RWPE1 (cell line): ENCODE measurements around the gene WDR1.
A peak's percentile ranks its signal among the peaks of the same experiment; 100 is the strongest.

Experiments used
- CTCF ChIA-PET: fragments of 350-600 bp; sonication (Branson Sonifier 250); formaldehyde crosslinking; extraction: SDS; loops from one replicate; lab custom pipeline; 2021; lab: Yijun Ruan, JAX
- POLR2A ChIA-PET: fragments of 400-600 bp; formaldehyde crosslinking; extraction: SDS; loops from one replicate; lab custom pipeline; 2020; ENCODE audit warnings: antibody characterized with exemption; ENCODE audit not compliant: low non-redundant PET; lab: Yijun Ruan, JAX
- DNase-seq: peaks from one replicate; pipeline ENCODE4 v3.0.0; 2012; ENCODE audit warnings: low spot score
- H3K27ac ChIP-seq: fragments of 450-650 bp; 2 replicates; pipeline ENCODE4 v1.5.1; 2017
- CTCF ChIP-seq: fragments of 450-650 bp; conservative IDR thresholded peaks from 2 replicates; pipeline ENCODE4 v1.5.1; 2017; ENCODE audit warnings: low read depth, mild to moderate bottlenecking

WDR1 gene

DNA sequence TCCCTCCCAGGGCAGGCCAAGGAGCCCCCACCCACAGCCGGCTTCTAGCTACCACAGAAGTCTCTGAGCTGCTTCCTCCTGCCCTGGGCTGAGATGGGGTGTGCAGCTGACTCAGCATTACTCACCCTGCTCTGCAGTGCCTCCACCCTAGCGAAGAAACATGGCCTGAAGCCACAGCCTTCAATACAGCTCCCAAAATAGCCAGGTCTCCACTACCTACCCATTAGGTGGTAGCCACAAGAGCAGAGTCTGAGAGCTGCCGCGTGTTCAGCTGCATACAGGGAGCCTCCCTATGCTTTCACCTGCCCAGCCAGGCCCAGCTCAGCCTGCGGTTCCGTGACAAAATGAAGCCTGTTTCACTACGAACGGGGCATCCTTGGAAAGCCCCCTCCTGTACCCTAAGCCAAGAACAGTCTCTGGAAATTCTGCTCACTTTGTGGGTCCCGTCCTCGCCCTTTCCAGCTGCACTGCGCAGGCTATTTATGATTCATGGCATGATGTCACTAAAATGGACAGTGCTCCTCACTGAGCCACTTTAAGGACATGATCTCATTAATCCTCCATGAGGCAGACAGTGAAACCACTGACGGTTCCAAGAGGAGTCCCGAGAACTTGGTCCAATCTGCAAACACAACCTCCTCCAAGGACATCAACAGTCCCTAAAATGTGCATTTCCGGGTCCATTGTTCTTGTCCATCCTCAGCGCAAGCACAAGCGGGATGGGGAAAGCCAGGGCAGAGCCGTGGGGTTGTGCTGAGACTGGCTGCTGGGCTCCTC lies 20.2 kb downstream of the WDR1 start:
- POLR2A ChIA-PET = interaction anchor here (1.0 kb wide), 1 partner anchor 22 kb away, joined by 4 read pairs; no protein-coding TSS in a partner anchor
- H3K27ac ChIP-seq = peak overlapping the region; percentile 98
- CTCF ChIA-PET = interaction anchor here (0.6 kb wide), 1 partner anchor 95 kb away, joined by 3 read pairs; no protein-coding TSS in a partner anchor
- TF ChIP-seq CTCF = no peak
- DNase-seq = peak; percentile 94

GRCh38 chr4:10095296-10095991 lies 21.2 kb downstream of the WDR1 start:
- DNase-seq = no peak
- peak overlapping the region; percentile 98 for H3K27ac ChIP-seq
- ChIA-PET CTCF (no interaction called here), POLR2A (interaction anchor here (1.0 kb wide), 1 partner anchor 23 kb away, joined by 4 read pairs; no protein-coding TSS in a partner anchor)
- no peak for TF ChIP-seq CTCF

DNA sequence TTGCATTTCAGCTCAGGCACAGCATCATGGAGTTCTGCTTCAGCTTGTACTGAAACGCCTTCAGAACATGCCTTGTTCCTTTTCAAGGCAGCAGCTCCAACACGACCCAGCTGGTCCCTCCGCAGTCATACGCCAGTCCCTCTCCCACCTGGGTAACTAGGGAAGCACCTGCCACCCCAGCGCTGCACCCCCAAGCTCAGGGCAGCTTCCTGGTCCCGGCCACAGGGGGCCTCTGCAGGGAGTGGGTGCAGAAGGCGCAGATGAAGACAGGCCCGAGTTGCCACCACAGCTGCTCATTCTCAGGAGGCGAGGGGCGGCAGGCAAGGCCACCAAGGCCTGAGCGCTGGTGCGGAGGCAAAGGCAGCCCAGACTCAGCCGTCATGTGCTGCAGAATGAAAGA lies 21.8 kb downstream of the WDR1 start:
- DNase-seq = no peak
- peak overlapping the region; percentile 98 for H3K27ac ChIP-seq
- ChIA-PET CTCF (no interaction called here), POLR2A (no interaction called here)
- TF ChIP-seq CTCF = no peak

GRCh38 chr4:10093801-10094552 lies 22.6 kb downstream of the WDR1 start:
- DNase-seq = no peak
- H3K27ac ChIP-seq = peak overlapping the region; percentile 98
- POLR2A ChIA-PET = no interaction called here
- TF ChIP-seq CTCF = no peak
- CTCF ChIA-PET = no interaction called here

GRCh38 chr4:10093271-10093621 lies 23.4 kb downstream of the WDR1 start:
- CTCF ChIA-PET = no interaction called here
- H3K27ac ChIP-seq = peak overlapping the region; percentile 98
- no peak for DNase-seq
- POLR2A ChIA-PET = no interaction called here
- no peak for TF ChIP-seq CTCF

GRCh38 chr4:10092481-10093270 lies 23.9 kb downstream of the WDR1 start:
- TF ChIP-seq CTCF = no peak
- DNase-seq = no peak
- POLR2A ChIA-PET = no interaction called here
- CTCF ChIA-PET = no interaction called here
- peak overlapping the region; percentile 98 for H3K27ac ChIP-seq
